Mononuclear cell (primary cell): ENCODE results near the gene INO80. TPM values are rescaled to one million over a fixed set of nuclear protein-coding genes. Genes with fewer than 3 reads are reported as not detected.
"Not testable (repeated sequence)": the region's sequence is repeated elsewhere in the genome, so short reads cannot be mapped to it uniquely, and the experiment has no call there.

Source experiments
- H3K27me3 ChIP-seq: 2 replicates; pipeline ENCODE4 v1.6.0; 2011; ENCODE audit warnings: low read length, control low read depth; ENCODE audit not compliant: insufficient read depth
- H3K4me1 ChIP-seq: 2 replicates; pipeline ENCODE4 v1.5.1; 2011; ENCODE audit warnings: mild to moderate bottlenecking, low read length, control low read depth; ENCODE audit not compliant: insufficient read depth
- H3K4me3 ChIP-seq: 2 replicates; pipeline ENCODE4 v1.5.1; 2011; ENCODE audit warnings: mild to moderate bottlenecking, low read length, moderate library complexity
- H3K9me3 ChIP-seq: 2 replicates; pipeline ENCODE4 v1.5.1; 2011; ENCODE audit warnings: low read depth, mild to moderate bottlenecking, control low read depth, low read length
- total RNA-seq: library from RNA; depleted of rRNA; stranded (reverse); fragments of >200 nt; gene quantifications from one replicate; pipeline ENCODE4 v1.2.3, GENCODE V29; 2012

Gene INO80
- total RNA-seq = 27.3 TPM

GRCh38 chr15:41116116-41116961 is at the start of gene INO80:
TSS of gene INO80 (minus strand) at chr15:41116280. CDS start at chr15:41096310, 19,970 bp downstream.
- Histone ChIP-seq H3K4me3 (peak within 1 kb of the TSS; percentile 93), H3K9me3 (no peaks in the 10 kb centered on the region), H3K4me1 (peaks cover 24% of the 10 kb centered on the region), H3K27me3 (no peaks in the 10 kb centered on the region)

- H3K4me1 ChIP-seq = no peaks in the 10 kb centered on the region
- no peak overlapping the region for H3K4me3 ChIP-seq
- no peaks in the 10 kb centered on the region for H3K9me3 ChIP-seq
- H3K27me3 ChIP-seq = no peaks in the 10 kb centered on the region
These were observed 45.7 kb upstream of the INO80 start for GRCh38 chr15:41161736-41162135.

- Histone ChIP-seq H3K4me3 (no peak overlapping the region), H3K4me1 (no peaks in the 10 kb centered on the region), H3K27me3 (no peaks in the 10 kb centered on the region), H3K9me3 (no peaks in the 10 kb centered on the region)
These were observed 45.3 kb upstream of the INO80 start for GRCh38 chr15:41161336-41161735.

- no peaks in the 10 kb centered on the region for H3K27me3 ChIP-seq
- no peaks in the 10 kb centered on the region for H3K9me3 ChIP-seq
- no peaks in the 10 kb centered on the region for H3K4me1 ChIP-seq
- H3K4me3 ChIP-seq = no peak overlapping the region
These were observed 44.7 kb upstream of the INO80 start for GRCh38 chr15:41160639-41161315.

- Histone ChIP-seq H3K4me3 (no peak overlapping the region), H3K9me3 (no peaks in the 10 kb centered on the region), H3K27me3 (no peaks in the 10 kb centered on the region), H3K4me1 (no peaks in the 10 kb centered on the region)
These were observed 38.3 kb upstream of the INO80 start for GRCh38 chr15:41154412-41154811.

GRCh38 chr15:41153733-41154132 is 37.7 kb upstream of the INO80 start:
- Histone ChIP-seq H3K27me3 (no peaks in the 10 kb centered on the region), H3K9me3 (no peaks in the 10 kb centered on the region), H3K4me1 (no peaks in the 10 kb centered on the region), H3K4me3 (no peak overlapping the region)

GRCh38 chr15:41151451-41152005 is 35.4 kb upstream of the INO80 start:
- Histone ChIP-seq H3K4me3 (no peak overlapping the region), H3K27me3 (no peaks in the 10 kb centered on the region), H3K9me3 (no peaks in the 10 kb centered on the region), H3K4me1 (no peaks in the 10 kb centered on the region)

- Histone ChIP-seq H3K27me3 (no peaks in the 10 kb centered on the region), H3K4me1 (no peaks in the 10 kb centered on the region), H3K4me3 (no peak overlapping the region), H3K9me3 (no peaks in the 10 kb centered on the region)
These were observed 34.2 kb upstream of the INO80 start for GRCh38 chr15:41150279-41150678.

- Histone ChIP-seq H3K9me3 (no peaks in the 10 kb centered on the region), H3K27me3 (no peaks in the 10 kb centered on the region), H3K4me1 (no peaks in the 10 kb centered on the region), H3K4me3 (no peak overlapping the region)
These were observed 32.0 kb upstream of the INO80 start for GRCh38 chr15:41148065-41148464.

- no peaks in the 10 kb centered on the region for H3K27me3 ChIP-seq
- no peaks in the 10 kb centered on the region for H3K9me3 ChIP-seq
- no peaks in the 10 kb centered on the region for H3K4me1 ChIP-seq
- no peak overlapping the region for H3K4me3 ChIP-seq
These were observed 23.5 kb upstream of the INO80 start for GRCh38 chr15:41139619-41140018.

- H3K9me3 ChIP-seq, H3K27me3 ChIP-seq, H3K4me1 ChIP-seq, H3K4me3 ChIP-seq: not testable (repeated sequence)
These were observed 23.0 kb upstream of the INO80 start for GRCh38 chr15:41139112-41139511.

- H3K27me3 ChIP-seq, H3K4me1 ChIP-seq, H3K9me3 ChIP-seq, H3K4me3 ChIP-seq: not testable (repeated sequence)
These were observed 19.5 kb upstream of the INO80 start for GRCh38 chr15:41135580-41135979.

GRCh38 chr15:41133454-41133853 is 17.4 kb upstream of the INO80 start:
- H3K4me1 ChIP-seq = no peaks in the 10 kb centered on the region
- no peaks in the 10 kb centered on the region for H3K27me3 ChIP-seq
- H3K4me3 ChIP-seq = no peak overlapping the region
- H3K9me3 ChIP-seq = no peaks in the 10 kb centered on the region

- H3K27me3 ChIP-seq, H3K9me3 ChIP-seq, H3K4me3 ChIP-seq, H3K4me1 ChIP-seq: not testable (repeated sequence)
These were observed 16.0 kb upstream of the INO80 start for GRCh38 chr15:41132094-41132493.

GRCh38 chr15:41128174-41128902 is 12.3 kb upstream of the INO80 start:
- no peaks in the 10 kb centered on the region for H3K4me1 ChIP-seq
- no peak overlapping the region for H3K4me3 ChIP-seq
- H3K9me3 ChIP-seq = no peaks in the 10 kb centered on the region
- no peaks in the 10 kb centered on the region for H3K27me3 ChIP-seq
